ENCODE measurements around the gene TNFRSF8.

Gene TNFRSF8

GRCh38 chr1:12148958-12149790 lies 86.1 kb downstream of the TNFRSF8 start:
- TF ChIP-seq CTCF (IDR thresholded peaks at IDR 0.05) = no peak
- Histone ChIP-seq H3K9me3 (no peaks in the 10 kb centered on the region), H3K27ac (peak overlapping the region; percentile 100), H3K4me3 (ENCODE audit: low read depth in 1 of 2, low read length in 1 of 2) (peak overlapping the region; percentile 11 to 49), H3K4me1 (ENCODE audit: control insufficient read depth in 1 of 2, insufficient read depth in 1 of 2, low read depth in 1 of 2, low read length in 1 of 2) (peaks cover 100% of the 10 kb centered on the region in 2 experiments), H3K27me3 (no peaks in the 10 kb centered on the region), H3K36me3 (no peaks in the 10 kb centered on the region)

- peaks cover 97 to 100% of the 10 kb centered on the region in 2 experiments for H3K4me1 ChIP-seq (ENCODE audit: control insufficient read depth in 1 of 2, insufficient read depth in 1 of 2, low read depth in 1 of 2, low read length in 1 of 2)
- no peak for TF ChIP-seq CTCF (IDR thresholded peaks at IDR 0.05)
- no peaks in the 10 kb centered on the region for H3K27me3 ChIP-seq
- no peaks in the 10 kb centered on the region for H3K9me3 ChIP-seq
- peak overlapping the region; percentile 100 for H3K27ac ChIP-seq
- peak overlapping the region; percentile 49 for H3K4me3 ChIP-seq (ENCODE audit: low read depth in 1 of 2, low read length in 1 of 2)
- H3K36me3 ChIP-seq = no peaks in the 10 kb centered on the region
These were observed 86.7 kb downstream of the TNFRSF8 start for GRCh38 chr1:12149791-12150175.

- no peaks in the 10 kb centered on the region for H3K9me3 ChIP-seq
- peak; percentile 19 for TF ChIP-seq CTCF (IDR thresholded peaks at IDR 0.05)
- H3K27me3 ChIP-seq = no peaks in the 10 kb centered on the region
- H3K36me3 ChIP-seq = no peaks in the 10 kb centered on the region
- peaks cover 97 to 100% of the 10 kb centered on the region in 2 experiments for H3K4me1 ChIP-seq (ENCODE audit: control insufficient read depth in 1 of 2, insufficient read depth in 1 of 2, low read depth in 1 of 2, low read length in 1 of 2)
- H3K4me3 ChIP-seq (ENCODE audit: low read depth in 1 of 2, low read length in 1 of 2) = peak overlapping the region; percentile 49
- H3K27ac ChIP-seq = peak overlapping the region; percentile 100
These were observed 87.5 kb downstream of the TNFRSF8 start for GRCh38 chr1:12150456-12151200.

GRCh38 chr1:12151465-12151864 lies 88.4 kb downstream of the TNFRSF8 start:
- Histone ChIP-seq H3K4me1 (ENCODE audit: control insufficient read depth in 1 of 2, insufficient read depth in 1 of 2, low read depth in 1 of 2, low read length in 1 of 2) (peaks cover 97% of the 10 kb centered on the region in 2 experiments), H3K27ac (peak overlapping the region; percentile 100)

More at GRCh38 chr1:12151465-12151864, 88.4 kb downstream of the TNFRSF8 start:
- H3K9me3 ChIP-seq = no peaks in the 10 kb centered on the region
- no peaks in the 10 kb centered on the region for H3K36me3 ChIP-seq
- H3K27me3 ChIP-seq = no peaks in the 10 kb centered on the region
- TF ChIP-seq CTCF (IDR thresholded peaks at IDR 0.05) = no peak
- H3K4me3 ChIP-seq (ENCODE audit: low read depth in 1 of 2, low read length in 1 of 2) = peak overlapping the region; percentile 49
